HL-60 (cell line): ENCODE data around the gene USP10.

Experiments
- CTCF ChIP-seq: IDR thresholded peaks from one replicate; pipeline ENCODE4 v1.5.1; 2011; ENCODE audit warnings: low read length, control low read depth, inconsistent platforms; ENCODE audit not compliant: insufficient read depth
- POLR2AphosphoS5 ChIP-seq: IDR thresholded peaks from 2 replicates; pipeline ENCODE4 v1.6.1; 2012; ENCODE audit warnings: low read depth

GRCh38 chr16:84769416-84769815 is 69.6 kb downstream of the USP10 start:
- no peak for TF ChIP-seq CTCF
- no peak for TF ChIP-seq POLR2AphosphoS5
